GM18505 (cell line): ENCODE results near the gene ZDHHC5.

Experiments
- ATAC-seq: cut with Tn5 transposase; IDR thresholded peaks from one replicate; pipeline ENCODE4 v1.9.1; 2021; ENCODE audit not compliant: unreplicated experiment
- POLR2A ChIP-seq: IDR thresholded peaks from 4 replicates; pipeline ENCODE4 v1.6.1; 2011; ENCODE audit warnings: borderline replicate concordance; ENCODE audit not compliant: insufficient read depth, insufficient read length; ENCODE audit errors: extremely low read depth

The ZDHHC5 gene

GRCh38 chr11:57744357-57744756 lies 76.4 kb downstream of the ZDHHC5 start:
- ATAC-seq: no peak
- peak; percentile 16 for TF ChIP-seq POLR2A

GRCh38 chr11:57745206-57745605 lies 77.3 kb downstream of the ZDHHC5 start:
- no peak for TF ChIP-seq POLR2A
- no peak for ATAC-seq

GRCh38 chr11:57746920-57747319 lies 79.0 kb downstream of the ZDHHC5 start:
- no peak for ATAC-seq
- no peak for TF ChIP-seq POLR2A
